SK-N-SH treated with all-trans-retinoic acid at 6 μM for 48 hours (cell line): ENCODE measurements around the gene CEP128.

Source experiments
- ATAC-seq: fragments of 200-7000 bp; cut with Tn5 transposase; 3 replicates; pipeline ENCODE4 v1.9.1; 2020; ENCODE audit warnings: mild to moderate bottlenecking, moderate library complexity
- BACH2 ChIP-seq: fragments of 250-450 bp; sonication (Bioruptor Pico); IDR thresholded peaks from 2 replicates; pipeline ENCODE4 v1.9.0; 2021; ENCODE audit warnings: mild to moderate bottlenecking, borderline replicate concordance
- CSDC2 ChIP-seq: fragments of 250-450 bp; sonication (Bioruptor Pico); IDR thresholded peaks from 2 replicates; pipeline ENCODE4 v1.5.0; 2020; ENCODE audit warnings: mild to moderate bottlenecking, moderate library complexity
- ESRRG ChIP-seq: fragments of 250-450 bp; sonication (Bioruptor Pico); IDR thresholded peaks from 2 replicates; pipeline ENCODE4 v1.6.1; 2021; ENCODE audit warnings: mild to moderate bottlenecking
- GLIS3 ChIP-seq: fragments of 250-450 bp; sonication (Bioruptor Pico); IDR thresholded peaks from 2 replicates; pipeline ENCODE4 v1.5.0; 2020; ENCODE audit warnings: mild to moderate bottlenecking, moderate library complexity
- ISL1 ChIP-seq: fragments of 250-450 bp; sonication (Bioruptor Pico); IDR thresholded peaks from 2 replicates; pipeline ENCODE4 v2.1.2; 2022; ENCODE audit warnings: mild to moderate bottlenecking, moderate library complexity
- RARB ChIP-seq: fragments of 250-450 bp; sonication (Bioruptor Pico); IDR thresholded peaks from 2 replicates; pipeline ENCODE4 v1.8.0; 2021; ENCODE audit warnings: mild to moderate bottlenecking, moderate library complexity
- SNAI2 ChIP-seq: fragments of 250-450 bp; sonication (Bioruptor Pico); IDR thresholded peaks from 2 replicates; pipeline ENCODE4 v1.5.0; 2020; ENCODE audit warnings: mild to moderate bottlenecking, moderate library complexity
- TCF4 ChIP-seq: fragments of 250-450 bp; sonication (Bioruptor Pico); IDR thresholded peaks from 2 replicates; pipeline ENCODE4 v1.8.0; 2021; ENCODE audit warnings: mild to moderate bottlenecking, moderate library complexity, borderline replicate concordance
- TOX ChIP-seq: fragments of 250-450 bp; sonication (Bioruptor Pico); IDR thresholded peaks from 2 replicates; pipeline ENCODE4 v1.8.0; 2021; ENCODE audit warnings: mild to moderate bottlenecking, moderate library complexity, borderline replicate concordance
- ZC3H10 ChIP-seq: fragments of 250-450 bp; sonication (Bioruptor Pico); IDR thresholded peaks from 2 replicates; pipeline ENCODE4 v1.5.1; 2021; ENCODE audit warnings: mild to moderate bottlenecking, moderate library complexity
- ZFP3 ChIP-seq: fragments of 250-450 bp; sonication (Bioruptor Pico); IDR thresholded peaks from 2 replicates; pipeline ENCODE4 v1.5.0; 2020; ENCODE audit warnings: mild to moderate bottlenecking, moderate library complexity
- ZFP30 ChIP-seq: fragments of 450-650 bp; formaldehyde crosslinking; IDR thresholded peaks from 2 replicates; pipeline ENCODE4 v1.5.0; 2022; ENCODE audit warnings: mild to moderate bottlenecking, moderate library complexity
- ZNF565 ChIP-seq: fragments of 450-650 bp; formaldehyde crosslinking; conservative IDR thresholded peaks from 2 replicates; pipeline ENCODE4 v1.5.0; 2020; ENCODE audit warnings: low read depth, mild to moderate bottlenecking, moderate library complexity
- ZNF70 ChIP-seq: fragments of 450-650 bp; formaldehyde crosslinking; IDR thresholded peaks from 2 replicates; pipeline ENCODE4 v1.5.0; 2020; ENCODE audit warnings: mild to moderate bottlenecking, moderate library complexity
- ZNF8 ChIP-seq: fragments of 450-650 bp; formaldehyde crosslinking; IDR thresholded peaks from 2 replicates; pipeline ENCODE4 v1.5.0; 2020; ENCODE audit warnings: mild to moderate bottlenecking, moderate library complexity
- TF ChIP-seq, protein P1 (sequence below): fragments of 250-450 bp; sonication (Bioruptor Pico); IDR thresholded peaks from 2 replicates; pipeline ENCODE4 v1.5.1; 2020; ENCODE audit warnings: low read depth, mild to moderate bottlenecking, moderate library complexity
- TF ChIP-seq, protein P2 (sequence below): fragments of 250-450 bp; sonication (Bioruptor Pico); IDR thresholded peaks from 2 replicates; pipeline ENCODE4 v1.8.0; 2020; ENCODE audit warnings: mild to moderate bottlenecking, moderate library complexity, borderline replicate concordance
- TF ChIP-seq, protein P3 (sequence below): fragments of 250-450 bp; sonication (Bioruptor Pico); IDR thresholded peaks from 2 replicates; pipeline ENCODE4 v1.5.0; 2020; ENCODE audit warnings: mild to moderate bottlenecking, moderate library complexity
- TF ChIP-seq, protein P4 (sequence below): fragments of 250-450 bp; sonication (Bioruptor Pico); IDR thresholded peaks from 2 replicates; pipeline ENCODE4 v1.5.1; 2021; ENCODE audit warnings: mild to moderate bottlenecking, moderate library complexity

CEP128 gene

DNA sequence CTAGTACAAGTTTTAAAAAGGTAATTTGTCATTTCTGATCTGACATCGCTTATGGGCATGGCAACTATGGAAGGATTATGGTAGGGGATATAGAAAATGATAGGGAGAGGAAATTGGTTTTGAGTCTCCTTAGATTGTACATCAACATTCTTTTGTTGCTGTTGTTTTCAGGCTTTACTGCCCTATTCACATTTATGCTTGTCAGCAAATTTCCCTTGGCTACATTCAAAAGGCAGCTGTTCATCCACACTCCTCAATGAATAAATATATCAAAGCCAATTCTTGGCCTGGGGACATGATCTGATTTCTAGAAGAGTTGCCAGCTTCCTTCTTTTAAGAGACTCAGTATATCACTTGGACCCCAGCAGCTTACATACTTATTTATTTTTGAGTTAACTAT, 283.4 kb downstream of the CEP128 start:
- TF ChIP-seq BACH2: no peak
- no peak for TF ChIP-seq ZNF565 (CRISPR knock-in tag)
- no peak for TF ChIP-seq ZC3H10 (CRISPR knock-in tag)
- TF ChIP-seq ZNF70: no peak
- TF ChIP-seq GLIS3 (CRISPR knock-in tag): no peak
- no peak for TF ChIP-seq TCF4
- TF ChIP-seq, protein P1, sequence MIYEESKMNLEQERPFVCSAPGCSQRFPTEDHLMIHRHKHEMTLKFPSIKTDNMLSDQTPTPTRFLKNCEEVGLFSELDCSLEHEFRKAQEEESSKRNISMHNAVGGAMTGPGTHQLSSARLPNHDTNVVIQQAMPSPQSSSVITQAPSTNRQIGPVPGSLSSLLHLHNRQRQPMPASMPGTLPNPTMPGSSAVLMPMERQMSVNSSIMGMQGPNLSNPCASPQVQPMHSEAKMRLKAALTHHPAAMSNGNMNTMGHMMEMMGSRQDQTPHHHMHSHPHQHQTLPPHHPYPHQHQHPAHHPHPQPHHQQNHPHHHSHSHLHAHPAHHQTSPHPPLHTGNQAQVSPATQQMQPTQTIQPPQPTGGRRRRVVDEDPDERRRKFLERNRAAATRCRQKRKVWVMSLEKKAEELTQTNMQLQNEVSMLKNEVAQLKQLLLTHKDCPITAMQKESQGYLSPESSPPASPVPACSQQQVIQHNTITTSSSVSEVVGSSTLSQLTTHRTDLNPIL (CRISPR knock-in tag): no peak
- no peak for TF ChIP-seq ZFP3 (CRISPR knock-in tag)
- TF ChIP-seq ZNF8 (CRISPR knock-in tag): no peak
- no peak for ATAC-seq

DNA sequence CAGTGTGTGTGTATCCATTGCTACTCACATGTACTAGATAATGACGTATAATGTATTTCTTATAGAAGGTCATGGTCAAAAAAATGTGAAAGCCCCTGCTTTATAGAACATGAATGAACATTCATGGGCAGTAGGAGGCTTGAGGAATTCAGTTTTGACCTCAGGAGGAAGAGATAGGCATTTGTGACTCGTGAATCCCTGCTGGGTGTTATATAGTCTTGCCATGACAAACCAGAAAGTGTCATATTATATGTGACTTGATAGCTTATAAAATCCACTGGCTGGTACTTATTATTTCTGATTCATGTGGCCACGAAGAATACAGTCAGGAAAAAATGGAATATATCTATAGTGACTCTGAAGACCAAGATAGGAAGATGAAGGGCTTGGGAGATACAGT, 287.6 kb downstream of the CEP128 start:
- no peak for ATAC-seq
- TF ChIP-seq RARB (CRISPR knock-in tag) (no peak), GLIS3 (CRISPR knock-in tag) (no peak), ZFP30 (CRISPR knock-in tag) (no peak), ISL1 (no peak), SNAI2 (no peak), ESRRG (CRISPR knock-in tag) (no peak), CSDC2 (CRISPR knock-in tag) (no peak), ZNF8 (CRISPR knock-in tag) (no peak)
- TF ChIP-seq, protein P2, sequence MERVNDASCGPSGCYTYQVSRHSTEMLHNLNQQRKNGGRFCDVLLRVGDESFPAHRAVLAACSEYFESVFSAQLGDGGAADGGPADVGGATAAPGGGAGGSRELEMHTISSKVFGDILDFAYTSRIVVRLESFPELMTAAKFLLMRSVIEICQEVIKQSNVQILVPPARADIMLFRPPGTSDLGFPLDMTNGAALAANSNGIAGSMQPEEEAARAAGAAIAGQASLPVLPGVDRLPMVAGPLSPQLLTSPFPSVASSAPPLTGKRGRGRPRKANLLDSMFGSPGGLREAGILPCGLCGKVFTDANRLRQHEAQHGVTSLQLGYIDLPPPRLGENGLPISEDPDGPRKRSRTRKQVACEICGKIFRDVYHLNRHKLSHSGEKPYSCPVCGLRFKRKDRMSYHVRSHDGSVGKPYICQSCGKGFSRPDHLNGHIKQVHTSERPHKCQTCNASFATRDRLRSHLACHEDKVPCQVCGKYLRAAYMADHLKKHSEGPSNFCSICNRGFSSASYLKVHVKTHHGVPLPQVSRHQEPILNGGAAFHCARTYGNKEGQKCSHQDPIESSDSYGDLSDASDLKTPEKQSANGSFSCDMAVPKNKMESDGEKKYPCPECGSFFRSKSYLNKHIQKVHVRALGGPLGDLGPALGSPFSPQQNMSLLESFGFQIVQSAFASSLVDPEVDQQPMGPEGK (CRISPR knock-in tag): no peak
- TF ChIP-seq, protein P1 (CRISPR knock-in tag): no peak
- TF ChIP-seq, protein P3, sequence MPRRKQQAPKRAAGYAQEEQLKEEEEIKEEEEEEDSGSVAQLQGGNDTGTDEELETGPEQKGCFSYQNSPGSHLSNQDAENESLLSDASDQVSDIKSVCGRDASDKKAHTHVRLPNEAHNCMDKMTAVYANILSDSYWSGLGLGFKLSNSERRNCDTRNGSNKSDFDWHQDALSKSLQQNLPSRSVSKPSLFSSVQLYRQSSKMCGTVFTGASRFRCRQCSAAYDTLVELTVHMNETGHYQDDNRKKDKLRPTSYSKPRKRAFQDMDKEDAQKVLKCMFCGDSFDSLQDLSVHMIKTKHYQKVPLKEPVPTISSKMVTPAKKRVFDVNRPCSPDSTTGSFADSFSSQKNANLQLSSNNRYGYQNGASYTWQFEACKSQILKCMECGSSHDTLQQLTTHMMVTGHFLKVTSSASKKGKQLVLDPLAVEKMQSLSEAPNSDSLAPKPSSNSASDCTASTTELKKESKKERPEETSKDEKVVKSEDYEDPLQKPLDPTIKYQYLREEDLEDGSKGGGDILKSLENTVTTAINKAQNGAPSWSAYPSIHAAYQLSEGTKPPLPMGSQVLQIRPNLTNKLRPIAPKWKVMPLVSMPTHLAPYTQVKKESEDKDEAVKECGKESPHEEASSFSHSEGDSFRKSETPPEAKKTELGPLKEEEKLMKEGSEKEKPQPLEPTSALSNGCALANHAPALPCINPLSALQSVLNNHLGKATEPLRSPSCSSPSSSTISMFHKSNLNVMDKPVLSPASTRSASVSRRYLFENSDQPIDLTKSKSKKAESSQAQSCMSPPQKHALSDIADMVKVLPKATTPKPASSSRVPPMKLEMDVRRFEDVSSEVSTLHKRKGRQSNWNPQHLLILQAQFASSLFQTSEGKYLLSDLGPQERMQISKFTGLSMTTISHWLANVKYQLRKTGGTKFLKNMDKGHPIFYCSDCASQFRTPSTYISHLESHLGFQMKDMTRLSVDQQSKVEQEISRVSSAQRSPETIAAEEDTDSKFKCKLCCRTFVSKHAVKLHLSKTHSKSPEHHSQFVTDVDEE (CRISPR knock-in tag): no peak

DNA sequence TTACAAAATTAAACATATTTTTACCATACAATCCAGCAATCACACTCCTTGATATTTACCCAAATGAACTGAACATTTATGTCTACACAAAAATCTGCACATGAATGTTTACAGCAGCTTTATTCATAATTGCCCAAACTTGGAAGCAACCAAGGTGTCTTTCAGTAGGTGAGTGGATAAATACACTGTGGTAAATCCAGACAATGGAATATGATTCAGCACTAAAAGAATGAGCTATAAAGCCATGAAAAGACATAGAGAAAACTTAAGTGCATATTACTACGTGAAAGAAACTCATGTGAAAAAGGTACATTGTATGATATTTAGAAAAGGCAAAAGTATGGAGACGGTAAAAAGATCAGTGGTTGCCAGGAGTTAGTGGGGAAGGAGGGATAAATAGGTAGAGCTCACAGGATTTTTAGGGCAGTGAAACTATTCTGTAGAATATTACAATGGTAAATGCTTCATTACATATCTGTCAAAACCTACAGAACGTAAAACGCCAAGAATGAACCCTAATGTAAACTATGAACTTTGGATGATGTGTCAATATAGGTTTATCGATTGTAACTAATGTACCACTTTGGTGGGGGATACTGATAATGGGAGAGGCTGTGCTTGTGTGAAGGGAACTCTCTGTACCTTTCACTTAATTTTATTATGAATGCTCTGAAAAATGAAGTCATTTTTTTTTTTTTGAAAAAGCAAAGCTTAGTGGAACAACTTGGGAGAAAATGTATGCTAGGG, 295.7 kb downstream of the CEP128 start:
- TF ChIP-seq, protein P1 (CRISPR knock-in tag): no peak
- no peak for TF ChIP-seq ZNF565 (CRISPR knock-in tag)
- TF ChIP-seq, protein P4, sequence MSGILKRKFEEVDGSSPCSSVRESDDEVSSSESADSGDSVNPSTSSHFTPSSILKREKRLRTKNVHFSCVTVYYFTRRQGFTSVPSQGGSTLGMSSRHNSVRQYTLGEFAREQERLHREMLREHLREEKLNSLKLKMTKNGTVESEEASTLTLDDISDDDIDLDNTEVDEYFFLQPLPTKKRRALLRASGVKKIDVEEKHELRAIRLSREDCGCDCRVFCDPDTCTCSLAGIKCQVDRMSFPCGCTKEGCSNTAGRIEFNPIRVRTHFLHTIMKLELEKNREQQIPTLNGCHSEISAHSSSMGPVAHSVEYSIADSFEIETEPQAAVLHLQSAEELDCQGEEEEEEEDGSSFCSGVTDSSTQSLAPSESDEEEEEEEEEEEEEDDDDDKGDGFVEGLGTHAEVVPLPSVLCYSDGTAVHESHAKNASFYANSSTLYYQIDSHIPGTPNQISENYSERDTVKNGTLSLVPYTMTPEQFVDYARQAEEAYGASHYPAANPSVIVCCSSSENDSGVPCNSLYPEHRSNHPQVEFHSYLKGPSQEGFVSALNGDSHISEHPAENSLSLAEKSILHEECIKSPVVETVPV (CRISPR knock-in tag): no peak
- ATAC-seq: no peak

DNA sequence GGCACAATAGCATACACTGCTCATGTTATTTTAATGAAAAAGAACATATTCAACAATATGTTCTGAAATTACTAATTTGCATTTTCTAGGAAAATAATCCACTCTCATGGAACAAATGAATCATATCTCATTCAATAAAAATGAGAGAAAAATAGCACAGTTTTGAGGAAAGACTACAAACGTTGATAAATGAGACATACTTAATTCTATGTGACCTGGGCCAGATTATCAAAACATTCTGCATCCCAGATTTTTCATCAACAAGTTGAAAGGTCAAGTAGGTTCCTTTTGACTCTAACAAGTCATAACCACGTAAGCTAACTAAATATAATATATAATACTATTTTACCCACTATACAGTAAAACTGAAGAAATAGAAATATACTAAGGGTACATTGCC, 296.7 kb downstream of the CEP128 start:
- no peak for TF ChIP-seq TOX (CRISPR knock-in tag)
- no peak for TF ChIP-seq ZNF70
- no peak for TF ChIP-seq ZNF8 (CRISPR knock-in tag)
- no peak for TF ChIP-seq SNAI2
- ATAC-seq: no peak
